Measurements from ENCODE around the gene CTRL. TPM values are rescaled to one million over a fixed set of nuclear protein-coding genes. Genes with fewer than 3 reads are reported as not detected.
A peak's percentile ranks its signal among the peaks of the same experiment; 100 is the strongest.

Gene CTRL
- total RNA-seq, 2 donors from 2014 or later, result 0.76 to 0.97 TPM

GRCh38 chr16:67964477-67965131, 32.9 kb upstream of the CTRL start:
- intact Hi-C loops (cut with DNase I), result no loop called here
- ATAC-seq, result no peak

GRCh38 chr16:67963662-67964321, 32.1 kb upstream of the CTRL start:
- ATAC-seq, result peak in 1 of 2 donors; percentile 1
- intact Hi-C loops (cut with DNase I), result no loop called here
- peak; percentile 65 for DNase-seq

More at GRCh38 chr16:67964477-67965131, 32.9 kb upstream of the CTRL start:
- DNase-seq, result no peak

- no peak for DNase-seq
- ATAC-seq, result no peak
Observed at GRCh38 chr16:67963292-67963661, 31.6 kb upstream of the CTRL start.

GRCh38 chr16:67962135-67962534, 30.5 kb upstream of the CTRL start:
- intact Hi-C loops (cut with DNase I), result no loop called here
- no peak for ATAC-seq
- no peak for DNase-seq

More at GRCh38 chr16:67963292-67963661, 31.6 kb upstream of the CTRL start:
- intact Hi-C loops (cut with DNase I), result no loop called here

- DNase-seq (peak; percentile 74), ATAC-seq (no peak)
- intact Hi-C loops (cut with DNase I), result no loop called here
Observed at GRCh38 chr16:67961551-67961957, 29.9 kb upstream of the CTRL start.

- intact Hi-C loops (cut with DNase I), result no loop called here
- ATAC-seq (peak; percentile 70 to 77), DNase-seq (peak; percentile 88)
Observed at GRCh38 chr16:67959536-67960329, 28.1 kb upstream of the CTRL start.

GRCh38 chr16:67957622-67958021, 26.0 kb upstream of the CTRL start:
- ATAC-seq (no peak), DNase-seq (no peak)
- intact Hi-C loops (cut with DNase I), result no loop called here

- ATAC-seq (no peak), DNase-seq (no peak)
- intact Hi-C loops (cut with DNase I), result no loop called here
Observed at GRCh38 chr16:67954421-67955196, 22.9 kb upstream of the CTRL start.

GRCh38 chr16:67953641-67954375, 22.1 kb upstream of the CTRL start:
- ATAC-seq, result no peak

GRCh38 chr16:67951485-67951884, 19.8 kb upstream of the CTRL start:
- intact Hi-C loops (cut with DNase I), result no loop called here
- DNase-seq, result peak; percentile 69

More at GRCh38 chr16:67953641-67954375, 22.1 kb upstream of the CTRL start:
- DNase-seq, result no peak
- intact Hi-C loops (cut with DNase I), result no loop called here

GRCh38 chr16:67950335-67950843, 18.7 kb upstream of the CTRL start:
- intact Hi-C loops (cut with DNase I), result no loop called here
- ATAC-seq, result no peak
- no peak for DNase-seq

More at GRCh38 chr16:67951485-67951884, 19.8 kb upstream of the CTRL start:
- peak; percentile 42 to 78 for ATAC-seq

- no peak for ATAC-seq
- DNase-seq, result no peak
- intact Hi-C loops (cut with DNase I), result no loop called here
Observed at GRCh38 chr16:67949645-67950044, 18.0 kb upstream of the CTRL start.

GRCh38 chr16:67948015-67948414, 16.4 kb upstream of the CTRL start:
- intact Hi-C loops (cut with DNase I), result no loop called here
- DNase-seq (no peak), ATAC-seq (no peak)

GRCh38 chr16:67946966-67947558, 15.4 kb upstream of the CTRL start:
- DNase-seq (no peak), ATAC-seq (no peak)
- intact Hi-C loops (cut with DNase I), result no loop called here

- DNase-seq (no peak), ATAC-seq (no peak)
- intact Hi-C loops (cut with DNase I), result no loop called here
Observed at GRCh38 chr16:67946128-67946569, 14.5 kb upstream of the CTRL start.

GRCh38 chr16:67945392-67945933, 13.8 kb upstream of the CTRL start:
- intact Hi-C loops (cut with DNase I), result no loop called here
- DNase-seq (no peak), ATAC-seq (no peak)

- DNase-seq (no peak), ATAC-seq (no peak)
- intact Hi-C loops (cut with DNase I), result no loop called here
Observed at GRCh38 chr16:67944690-67945391, 13.2 kb upstream of the CTRL start.
